AG09319 (cell line): ENCODE data around the gene OSBP2.
"Not testable (repeated sequence)": the region's sequence is repeated elsewhere in the genome, so short reads cannot be mapped to it uniquely, and the experiment has no call there.

Experiments
- DNase-seq: peaks from one replicate; pipeline ENCODE4 v3.0.0-alpha.2; 2010; ENCODE audit warnings: low read depth; ENCODE audit errors: extremely low read depth
- CTCF ChIP-seq: IDR thresholded peaks from 2 replicates; pipeline ENCODE4 v1.5.1; 2011; ENCODE audit warnings: low read depth, mild to moderate bottlenecking, inconsistent platforms, low read length, moderate library complexity

The OSBP2 gene

DNA sequence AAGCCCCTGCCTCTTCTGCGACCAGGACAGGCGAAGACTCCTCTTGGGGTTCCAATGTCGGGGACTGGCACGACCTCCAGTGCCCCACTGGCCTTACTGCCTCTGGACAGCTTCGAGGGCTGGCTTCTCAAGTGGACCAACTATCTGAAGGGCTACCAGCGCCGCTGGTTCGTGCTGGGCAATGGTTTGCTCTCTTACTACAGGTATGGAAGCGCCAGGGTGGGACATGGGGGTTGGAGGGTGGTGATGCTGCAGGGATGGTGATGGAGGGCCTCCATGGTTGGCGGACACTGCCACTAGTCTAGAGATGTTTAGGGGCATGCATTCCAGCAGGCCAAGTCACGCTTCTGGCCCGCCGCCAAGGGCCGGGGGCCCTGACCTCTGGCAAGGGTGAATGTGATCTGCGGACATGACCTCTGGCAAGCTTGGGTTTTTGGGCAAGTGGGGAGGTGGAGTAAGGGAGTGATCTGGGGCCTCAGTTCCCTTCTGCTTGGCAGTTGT lies 727 bp downstream of the OSBP2 start:
- no peak for DNase-seq
- no peak for TF ChIP-seq CTCF

DNA sequence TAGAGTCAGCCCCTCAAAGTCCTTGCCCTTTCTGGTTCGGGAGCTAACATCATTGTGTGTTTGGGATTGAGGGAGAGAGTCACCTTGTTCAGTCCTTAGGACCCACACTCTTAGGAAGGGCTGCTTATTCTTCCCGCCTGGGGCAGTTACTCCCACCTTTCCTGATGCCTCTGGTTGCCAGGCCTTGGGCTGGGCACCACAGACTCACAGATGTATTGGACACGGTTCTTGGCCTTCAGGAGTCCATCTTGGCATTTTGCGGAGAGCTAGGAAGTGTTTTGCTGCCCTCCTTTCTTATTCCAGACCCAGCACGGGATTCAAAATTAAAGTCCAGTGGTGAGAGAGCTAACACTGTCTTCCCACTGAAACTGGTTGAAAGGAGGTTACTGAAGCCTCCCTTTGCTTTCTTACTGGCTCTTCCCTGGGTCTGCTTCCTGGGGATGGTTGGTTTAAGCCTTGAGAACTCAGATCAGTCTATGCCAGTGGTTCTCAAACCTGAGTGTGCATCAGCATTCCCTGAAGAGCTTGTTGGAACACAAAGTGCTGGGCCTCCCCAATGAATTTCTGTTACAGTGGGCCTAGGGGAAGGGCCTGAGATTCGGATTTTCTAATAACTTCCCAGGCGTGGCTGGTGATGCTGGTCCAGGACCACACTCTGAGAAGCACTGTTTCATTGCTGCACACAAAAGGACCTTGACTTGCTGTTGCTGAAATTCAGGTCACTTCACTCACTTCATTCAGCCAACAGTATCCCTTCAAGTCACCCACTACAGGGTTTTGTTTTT lies 1.4 kb downstream of the OSBP2 start:
- DNase-seq: no peak
- no peak for TF ChIP-seq CTCF

GRCh38 chr22:30697975-30698374 lies 3.3 kb downstream of the OSBP2 start:
- no peak for TF ChIP-seq CTCF
- no peak for DNase-seq

- DNase-seq: no peak
- no peak for TF ChIP-seq CTCF
Observed at GRCh38 chr22:30701872-30702271, 7.2 kb downstream of the OSBP2 start.

DNA sequence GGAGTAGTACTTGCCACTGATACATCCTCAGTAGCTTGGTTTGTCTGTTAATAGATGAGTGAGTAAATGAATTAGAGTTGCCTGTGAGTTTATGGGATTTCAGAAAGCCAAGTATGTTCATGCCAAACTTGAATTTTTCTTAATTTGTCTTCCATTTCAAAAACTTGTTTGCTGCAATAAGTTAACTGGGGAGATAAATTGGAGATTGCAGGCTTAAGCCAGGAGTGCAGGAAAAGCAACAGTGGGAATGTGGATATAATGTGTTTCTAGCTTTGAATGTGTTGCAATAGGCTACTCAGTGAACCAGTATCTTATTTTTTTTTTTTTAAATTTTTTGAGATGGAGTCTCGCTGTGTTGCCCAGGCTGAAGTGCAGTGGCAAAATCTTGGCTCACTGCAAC lies 8.2 kb downstream of the OSBP2 start:
- DNase-seq: no peak
- TF ChIP-seq CTCF: no peak

DNA sequence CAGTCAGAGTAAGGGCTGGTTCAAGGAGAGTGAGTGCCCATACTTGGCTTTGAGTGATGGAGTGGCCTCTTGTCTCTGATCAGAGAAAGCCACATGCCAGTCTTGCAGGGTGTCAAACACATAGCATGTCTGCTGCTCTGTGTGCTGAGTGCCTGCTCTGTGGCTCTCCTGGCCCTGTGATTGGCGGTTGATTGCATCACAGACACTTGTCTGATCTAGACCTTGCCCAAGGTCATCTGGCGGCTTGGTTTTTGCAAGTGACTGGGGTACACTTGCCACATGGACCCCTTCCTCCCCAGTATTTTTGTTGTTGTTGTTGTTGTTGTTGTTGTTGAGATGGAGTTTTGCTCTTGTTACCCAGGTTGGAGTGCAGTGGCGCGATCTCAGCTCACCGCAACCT lies 10.3 kb downstream of the OSBP2 start:
- TF ChIP-seq CTCF: no peak
- no peak for DNase-seq

- peak; percentile 87 for DNase-seq
- TF ChIP-seq CTCF: no peak
Observed at GRCh38 chr22:30705710-30706651, 11.3 kb downstream of the OSBP2 start.

- DNase-seq: not testable (repeated sequence)
Observed at GRCh38 chr22:30709980-30710379, 15.3 kb downstream of the OSBP2 start.
